HT1080 (cell line): ENCODE data around the gene PKD2. TPM values are rescaled to one million over a fixed set of nuclear protein-coding genes. Genes with fewer than 3 reads are reported as not detected.
"Not testable (repeated sequence)": the region's sequence is repeated elsewhere in the genome, so short reads cannot be mapped to it uniquely, and the experiment has no call there.

Source experiments
- DNase-seq: peaks from one replicate; pipeline ENCODE4 v3.0.0-alpha.2; 2015; ENCODE audit warnings: low read depth
- small RNA-seq: library from RNA; depleted of rRNA; stranded (forward); fragments of <200 nt; gene quantifications from one replicate; pipeline ENCODE3, GENCODE V24; 2014
- total RNA-seq: library from RNA; depleted of rRNA; stranded (reverse); fragments of >200 nt; shearing (Covaris generic); gene quantifications from 2 replicates; pipeline ENCODE4 v1.2.3, GENCODE V29; 2014; rRNA removed

The PKD2 gene
- total RNA-seq, 1 experiment from 2014 or later: 18.3 TPM

DNA sequence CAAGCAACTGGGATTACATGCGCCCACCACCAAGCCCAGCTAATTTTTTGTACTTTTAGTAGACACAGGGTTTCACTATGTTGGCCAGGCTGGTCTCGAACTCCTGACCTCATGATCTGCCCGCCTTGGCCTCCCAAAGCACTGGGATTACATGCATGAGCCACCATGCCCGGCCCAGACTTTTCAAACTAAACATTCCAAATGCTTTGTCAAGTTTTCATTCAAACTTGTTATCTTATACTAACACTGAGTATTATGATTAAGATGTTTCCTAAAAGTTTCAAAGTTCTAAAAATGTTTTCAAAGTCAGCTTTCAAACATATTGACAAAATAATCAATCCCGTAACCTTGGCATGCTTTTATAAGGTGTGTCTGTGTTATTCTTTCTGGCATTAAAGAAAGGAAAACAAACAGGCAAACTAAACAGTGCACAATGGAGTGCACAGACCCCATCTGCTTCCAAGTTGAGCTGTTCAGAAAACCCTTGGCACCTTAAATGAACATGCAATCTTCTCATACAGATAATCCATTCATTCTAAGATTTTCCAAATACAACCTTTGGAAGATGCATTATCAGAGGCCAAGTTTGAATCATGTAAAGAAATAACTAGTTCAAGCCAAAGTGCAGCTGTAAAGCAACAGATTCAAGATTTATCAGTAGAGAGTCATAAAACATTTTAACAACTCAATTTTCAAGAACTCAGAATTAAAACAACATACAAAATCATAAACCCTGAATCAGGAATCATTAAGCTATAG is 101.9 kb downstream of the PKD2 start:
- DNase-seq: no peak

DNA sequence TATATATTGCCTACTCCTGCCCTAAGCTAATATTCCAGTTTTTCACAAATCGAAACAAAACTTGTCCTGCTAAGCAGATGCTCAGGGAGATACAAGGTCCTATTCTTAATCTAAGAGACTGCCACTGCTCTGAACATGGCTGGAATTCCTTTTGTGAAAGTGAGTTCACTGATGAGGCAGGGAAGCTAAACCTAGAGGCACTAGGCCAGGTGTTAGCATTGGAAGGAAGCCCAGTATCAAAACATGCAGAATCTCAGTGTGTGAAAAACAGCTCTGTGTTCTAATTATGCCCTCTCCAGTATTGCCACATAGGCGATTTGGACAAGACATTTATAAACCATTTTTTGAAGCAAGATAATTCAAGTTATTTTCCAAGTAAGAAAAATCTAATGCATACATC is 103.4 kb downstream of the PKD2 start:
- DNase-seq: no peak

DNA sequence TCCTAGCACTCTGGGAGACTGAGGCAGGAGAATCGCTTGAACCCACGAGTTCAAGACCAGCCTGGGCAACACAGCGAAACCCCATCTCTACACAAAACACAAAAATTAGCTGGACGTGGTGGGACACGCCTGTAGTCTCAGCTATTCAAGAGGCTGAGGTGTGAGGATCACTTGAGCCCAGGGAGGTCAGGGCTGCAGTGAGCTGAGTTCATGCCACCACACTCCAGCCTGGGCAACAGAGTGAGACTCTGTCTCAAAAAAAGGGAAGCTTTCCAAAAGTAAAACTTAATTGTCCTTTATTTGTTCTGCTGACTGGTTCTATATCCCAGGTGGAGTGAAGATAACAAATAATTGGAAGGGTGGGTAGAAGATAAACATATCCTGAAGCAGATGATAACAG is 105.4 kb downstream of the PKD2 start:
- no peak for DNase-seq

DNA sequence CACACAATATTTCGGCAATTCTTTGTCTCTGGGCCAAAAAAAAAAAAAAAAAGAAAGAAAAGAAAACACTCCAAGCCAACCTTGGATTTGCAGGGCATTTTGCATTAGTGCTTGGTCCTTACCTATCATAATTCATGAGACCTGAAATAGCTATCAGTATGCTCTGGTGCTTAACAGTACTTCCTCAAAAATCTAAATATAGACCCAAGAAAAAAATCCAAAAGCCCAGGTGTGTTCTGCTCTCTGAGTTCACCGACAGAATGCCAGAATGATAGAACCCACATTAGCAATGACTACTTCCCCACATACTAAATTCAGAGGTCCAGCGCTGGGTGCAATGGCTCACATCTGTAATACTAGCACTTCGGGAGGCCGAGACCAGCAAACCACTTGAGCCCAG is 108.2 kb downstream of the PKD2 start:
- DNase-seq: no peak

DNA sequence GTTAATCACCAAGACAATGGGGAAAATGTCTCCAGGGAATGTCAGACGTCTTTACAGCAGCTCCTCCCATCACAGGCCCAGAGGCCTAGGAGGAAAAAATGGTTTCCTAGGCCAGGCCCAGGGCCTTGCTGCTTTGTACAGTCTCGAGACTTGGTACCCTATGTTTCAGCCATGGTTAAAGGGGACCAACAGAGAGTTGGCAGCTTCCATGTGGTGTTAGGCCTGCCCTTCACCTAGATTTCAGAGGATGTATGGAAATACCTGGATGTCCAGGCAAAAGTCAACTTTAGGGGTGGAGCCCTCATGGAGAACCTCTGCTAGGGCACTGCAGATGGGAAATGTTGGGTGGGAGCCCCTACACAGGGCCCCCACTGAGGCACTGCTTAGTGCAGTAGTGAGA is 112.5 kb downstream of the PKD2 start:
- no peak for DNase-seq

DNA sequence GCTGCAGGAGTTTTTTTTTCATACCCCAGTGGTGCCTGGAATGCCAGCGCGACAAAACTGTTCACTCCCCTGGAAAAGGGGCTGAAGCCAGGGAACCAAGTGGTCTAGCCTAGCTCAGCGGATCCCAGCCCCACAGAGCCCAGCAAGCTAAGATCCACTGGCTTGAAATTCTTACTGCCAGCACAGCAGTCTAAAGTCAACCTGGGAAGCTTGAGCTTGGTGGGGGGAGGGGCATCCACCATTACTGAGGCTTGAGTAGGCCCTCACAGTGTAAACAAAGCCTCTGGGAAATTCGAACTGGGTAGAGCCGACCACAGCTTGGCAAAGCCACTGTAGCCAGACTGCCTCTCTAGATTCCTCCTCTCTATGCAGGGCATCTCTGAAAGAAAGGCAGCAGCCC is 114.8 kb downstream of the PKD2 start:
- not testable (repeated sequence) for DNase-seq

Small RNA genes within 50 kb of the gene (small RNA-seq; reads per million reads assigned to genes)
- not detected for gene RNU1-36P

Other genes starting within 250 kb of the PKD2 start
- gene IBSP, start 208.1 kb upstream of the PKD2 start, total RNA-seq: not detected in 2 replicates
- not detected in 2 replicates for gene MEPE, start 174.7 kb upstream of the PKD2 start, total RNA-seq
- 30.6 and 37.1 TPM in 2 replicates for gene SPP1, start 31.9 kb upstream of the PKD2 start, total RNA-seq
- 3.1 and 3.8 TPM in 2 replicates for gene ABCG2, start 151.0 kb downstream of the PKD2 start, total RNA-seq